Type B pancreatic cell (in vitro differentiated cells): ENCODE measurements around the gene ALG3. TPM values are rescaled to one million over a fixed set of nuclear protein-coding genes. Genes with fewer than 3 reads are reported as not detected.

Experiments
- DNase-seq: peaks from one replicate; pipeline ENCODE4 v3.0.0; 2021; ENCODE audit warnings: mixed read lengths; ENCODE audit not compliant: unreplicated experiment; ENCODE audit errors: extremely low spot score
- H3K27ac Mint-ChIP-seq: 2 replicates; pipeline ENCODE4 v1.8.0; 2021; ENCODE audit warnings: mild to moderate bottlenecking, mixed read lengths
- H3K27me3 Mint-ChIP-seq: 2 replicates; pipeline ENCODE4 v1.8.0; 2021; ENCODE audit warnings: mixed read lengths
- H3K36me3 Mint-ChIP-seq: 2 replicates; pipeline ENCODE4 v1.8.0; 2021; ENCODE audit warnings: mixed read lengths
- H3K4me1 Mint-ChIP-seq: one replicate; pipeline ENCODE4 v1.8.0; 2021; ENCODE audit warnings: mixed read lengths; ENCODE audit not compliant: unreplicated experiment
- H3K4me3 Mint-ChIP-seq: 2 replicates; pipeline ENCODE4 v1.8.0; 2021; ENCODE audit warnings: mild to moderate bottlenecking, mixed read lengths
- H3K9me3 Mint-ChIP-seq: 2 replicates; pipeline ENCODE4 v1.8.0; 2021; ENCODE audit warnings: mixed read lengths
- total RNA-seq: library from RNA; stranded (reverse); gene quantifications from 2 replicates; pipeline ENCODE4 v1.2.1, GENCODE V29; 2021; ENCODE audit warnings: low replicate concordance
- TF ChIP-seq, protein P1 (sequence below): fragments of 200-600 bp; sonication (generic); conservative IDR thresholded peaks from 2 replicates; pipeline ENCODE4 v1.5.0; 2021; ENCODE audit warnings: antibody characterized with exemption, mild to moderate bottlenecking

Gene ALG3
- total RNA-seq, 1 donor from 2014 or later, result 55.8 TPM

DNA sequence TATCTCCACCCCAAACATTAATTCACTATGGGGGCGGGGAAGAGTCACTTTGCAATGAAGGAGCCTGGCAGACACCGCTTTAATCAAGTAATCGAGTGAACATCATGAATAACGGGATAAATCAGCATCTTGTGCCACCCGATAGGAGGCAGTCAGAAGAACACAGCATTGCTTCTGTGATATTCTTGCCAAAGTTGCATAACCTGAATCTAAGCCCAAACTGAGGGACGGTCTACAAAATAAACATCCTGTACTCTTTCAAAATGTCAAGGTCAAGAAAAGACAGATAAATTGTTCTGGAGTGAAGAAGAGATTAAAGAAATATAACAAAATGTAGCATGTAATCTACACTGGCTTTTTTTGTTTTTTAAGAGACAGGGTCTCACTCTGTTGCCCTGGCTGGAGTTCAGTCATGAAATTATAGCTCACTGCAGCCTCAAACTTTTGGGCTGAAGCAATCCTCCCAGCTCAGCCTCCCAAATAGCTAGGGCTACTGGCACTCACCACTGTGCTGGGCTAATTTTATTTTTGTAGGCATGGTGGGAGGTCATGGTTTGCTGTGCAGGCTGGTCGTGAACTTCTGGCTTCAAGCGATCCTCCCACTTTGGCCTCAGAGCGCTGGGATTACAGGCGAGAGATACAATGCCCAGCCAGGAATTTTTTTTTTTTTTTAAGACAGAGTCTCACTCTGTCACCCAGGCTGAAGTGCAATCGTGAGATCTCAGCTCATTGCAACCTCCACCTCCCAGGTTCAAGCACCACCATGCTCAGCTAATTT, 39.4 kb downstream of the ALG3 start:
- Mint-ChIP-seq H3K9me3 (no peaks in the 10 kb centered on the region), H3K4me3 (no peak overlapping the region), H3K27me3 (peaks cover 38% of the 10 kb centered on the region), H3K36me3 (no peaks in the 10 kb centered on the region), H3K27ac (no peak overlapping the region), H3K4me1 (no peaks in the 10 kb centered on the region)
- TF ChIP-seq, protein P1, sequence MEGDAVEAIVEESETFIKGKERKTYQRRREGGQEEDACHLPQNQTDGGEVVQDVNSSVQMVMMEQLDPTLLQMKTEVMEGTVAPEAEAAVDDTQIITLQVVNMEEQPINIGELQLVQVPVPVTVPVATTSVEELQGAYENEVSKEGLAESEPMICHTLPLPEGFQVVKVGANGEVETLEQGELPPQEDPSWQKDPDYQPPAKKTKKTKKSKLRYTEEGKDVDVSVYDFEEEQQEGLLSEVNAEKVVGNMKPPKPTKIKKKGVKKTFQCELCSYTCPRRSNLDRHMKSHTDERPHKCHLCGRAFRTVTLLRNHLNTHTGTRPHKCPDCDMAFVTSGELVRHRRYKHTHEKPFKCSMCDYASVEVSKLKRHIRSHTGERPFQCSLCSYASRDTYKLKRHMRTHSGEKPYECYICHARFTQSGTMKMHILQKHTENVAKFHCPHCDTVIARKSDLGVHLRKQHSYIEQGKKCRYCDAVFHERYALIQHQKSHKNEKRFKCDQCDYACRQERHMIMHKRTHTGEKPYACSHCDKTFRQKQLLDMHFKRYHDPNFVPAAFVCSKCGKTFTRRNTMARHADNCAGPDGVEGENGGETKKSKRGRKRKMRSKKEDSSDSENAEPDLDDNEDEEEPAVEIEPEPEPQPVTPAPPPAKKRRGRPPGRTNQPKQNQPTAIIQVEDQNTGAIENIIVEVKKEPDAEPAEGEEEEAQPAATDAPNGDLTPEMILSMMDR, result no peak
- no peak for DNase-seq

- no peak overlapping the region for H3K27ac Mint-ChIP-seq
- no peaks in the 10 kb centered on the region for H3K36me3 Mint-ChIP-seq
- H3K4me3 Mint-ChIP-seq, result no peak overlapping the region
- peaks cover 27% of the 10 kb centered on the region for H3K27me3 Mint-ChIP-seq
- no peaks in the 10 kb centered on the region for H3K4me1 Mint-ChIP-seq
- H3K9me3 Mint-ChIP-seq, result no peaks in the 10 kb centered on the region
- TF ChIP-seq, protein P1, result no peak
- DNase-seq, result no peak
These were observed 45.2 kb downstream of the ALG3 start for GRCh38 chr3:184203526-184203925.

GRCh38 chr3:184200825-184201224, 47.9 kb downstream of the ALG3 start:
- no peaks in the 10 kb centered on the region for H3K36me3 Mint-ChIP-seq
- TF ChIP-seq, protein P1, result no peak
- H3K27me3 Mint-ChIP-seq, result peaks cover 8% of the 10 kb centered on the region
- H3K9me3 Mint-ChIP-seq, result no peaks in the 10 kb centered on the region
- H3K27ac Mint-ChIP-seq, result no peak overlapping the region
- no peaks in the 10 kb centered on the region for H3K4me1 Mint-ChIP-seq
- H3K4me3 Mint-ChIP-seq, result no peak overlapping the region
- no peak for DNase-seq

- H3K27ac Mint-ChIP-seq, result no peak overlapping the region
- peaks cover 3% of the 10 kb centered on the region for H3K36me3 Mint-ChIP-seq
- no peaks in the 10 kb centered on the region for H3K27me3 Mint-ChIP-seq
- no peaks in the 10 kb centered on the region for H3K4me1 Mint-ChIP-seq
- H3K9me3 Mint-ChIP-seq, result no peaks in the 10 kb centered on the region
- TF ChIP-seq, protein P1, result no peak
- no peak for DNase-seq
- H3K4me3 Mint-ChIP-seq, result no peak overlapping the region
These were observed 50.3 kb downstream of the ALG3 start for GRCh38 chr3:184198509-184198908.

- H3K9me3 Mint-ChIP-seq, result no peaks in the 10 kb centered on the region
- H3K36me3 Mint-ChIP-seq, result peaks cover 3% of the 10 kb centered on the region
- H3K27me3 Mint-ChIP-seq, result no peaks in the 10 kb centered on the region
- DNase-seq, result no peak
- TF ChIP-seq, protein P1, result no peak
- no peak overlapping the region for H3K27ac Mint-ChIP-seq
- no peak overlapping the region for H3K4me3 Mint-ChIP-seq
- no peaks in the 10 kb centered on the region for H3K4me1 Mint-ChIP-seq
These were observed 52.2 kb downstream of the ALG3 start for GRCh38 chr3:184196536-184196935.
